GM18508 (cell line): ENCODE results near the gene DAB2IP.
"Not testable (repeated sequence)": the region's sequence is repeated elsewhere in the genome, so short reads cannot be mapped to it uniquely, and the experiment has no call there.

ENCODE experiments used
- ATAC-seq: cut with Tn5 transposase; IDR thresholded peaks from one replicate; pipeline ENCODE4 v1.9.1; 2021; ENCODE audit warnings: moderate number of reproducible peaks; ENCODE audit not compliant: insufficient read depth, unreplicated experiment

DAB2IP gene

DNA sequence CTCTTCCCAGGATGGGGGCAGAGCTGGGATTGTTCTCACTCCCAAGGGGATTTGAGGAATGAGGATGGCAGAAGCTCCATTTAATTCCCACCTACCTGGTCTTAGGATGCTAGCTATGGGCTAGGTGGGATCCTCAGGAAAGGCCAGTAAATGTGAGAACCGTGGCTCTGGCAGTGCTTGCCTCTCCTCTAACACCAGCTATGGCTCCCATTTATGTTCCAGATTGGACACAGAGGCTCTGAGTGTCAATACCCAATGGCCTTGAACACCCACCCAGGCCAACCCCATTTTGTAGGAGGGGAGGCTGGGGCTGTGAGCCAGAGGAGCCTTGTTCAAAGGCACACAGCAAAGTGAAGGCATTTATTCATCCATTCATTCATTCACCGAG lies 10.2 kb upstream of the DAB2IP start:
- no peak for ATAC-seq

GRCh38 chr9:121642758-121643157 lies 8.7 kb upstream of the DAB2IP start:
- ATAC-seq = no peak

DNA sequence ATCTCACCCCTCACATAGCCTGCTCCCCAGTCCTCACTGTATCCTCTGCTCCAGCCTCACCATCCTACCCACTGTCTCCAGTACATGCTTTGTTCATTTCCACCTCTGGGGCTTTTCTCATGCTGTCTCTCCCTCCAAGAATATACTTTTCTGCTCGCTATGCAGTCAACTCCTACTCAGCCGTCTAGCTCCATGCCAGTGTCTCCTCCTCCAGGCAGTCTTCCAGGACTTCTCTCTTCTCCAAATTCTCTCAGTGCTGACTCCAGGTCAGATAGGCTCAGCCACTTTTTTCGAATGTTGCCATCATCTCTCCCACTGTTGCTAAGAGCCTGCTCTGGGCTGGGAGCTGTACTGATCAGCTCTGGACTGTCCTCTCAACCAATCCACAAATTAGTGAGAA lies 8.0 kb upstream of the DAB2IP start:
- no peak for ATAC-seq

DNA sequence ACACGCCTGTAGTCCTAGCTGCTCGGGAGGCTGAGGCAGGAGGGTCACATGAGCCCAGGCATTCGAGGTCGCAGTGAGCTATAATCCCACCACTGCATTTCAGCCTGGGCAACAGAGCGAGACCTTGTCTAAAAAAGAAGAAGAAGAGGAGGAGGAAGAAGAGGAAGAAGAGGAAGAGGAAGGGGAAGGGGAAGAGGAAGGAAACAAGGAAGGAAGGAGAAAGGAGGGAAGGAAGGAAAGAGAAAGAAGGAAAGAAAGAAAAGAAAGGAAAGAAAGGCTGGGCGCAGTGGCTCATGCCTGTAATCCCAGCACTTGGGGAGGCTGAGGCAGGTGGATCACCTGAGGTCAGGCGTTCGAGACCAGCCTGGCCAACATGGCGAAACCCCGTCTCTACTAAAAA lies 7.4 kb upstream of the DAB2IP start:
- ATAC-seq = not testable (repeated sequence)

- ATAC-seq = no peak
Measured at GRCh38 chr9:121645003-121645402, 6.4 kb upstream of the DAB2IP start.

- ATAC-seq = no peak
Measured at GRCh38 chr9:121645853-121646807, 5.3 kb upstream of the DAB2IP start.

DNA sequence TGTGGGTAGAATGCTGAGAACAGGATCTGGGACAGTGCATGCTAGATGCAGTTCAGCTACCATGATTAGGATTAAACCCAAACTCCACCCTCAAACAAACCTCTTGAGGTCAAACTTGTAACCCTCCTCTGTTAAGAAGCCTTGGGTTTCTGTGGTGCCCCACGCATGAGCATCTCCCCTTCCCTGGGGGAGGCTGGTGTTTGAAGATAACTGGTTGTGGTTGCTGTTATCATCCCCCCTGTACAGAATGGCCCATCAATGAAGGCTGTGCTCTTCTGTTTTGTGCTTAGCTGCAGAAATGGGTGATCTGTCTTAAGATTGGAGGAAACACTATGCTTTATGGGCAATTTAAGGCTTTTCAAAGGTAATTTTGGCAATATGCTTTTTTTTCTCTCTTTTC lies 4.4 kb upstream of the DAB2IP start:
- ATAC-seq = no peak

DNA sequence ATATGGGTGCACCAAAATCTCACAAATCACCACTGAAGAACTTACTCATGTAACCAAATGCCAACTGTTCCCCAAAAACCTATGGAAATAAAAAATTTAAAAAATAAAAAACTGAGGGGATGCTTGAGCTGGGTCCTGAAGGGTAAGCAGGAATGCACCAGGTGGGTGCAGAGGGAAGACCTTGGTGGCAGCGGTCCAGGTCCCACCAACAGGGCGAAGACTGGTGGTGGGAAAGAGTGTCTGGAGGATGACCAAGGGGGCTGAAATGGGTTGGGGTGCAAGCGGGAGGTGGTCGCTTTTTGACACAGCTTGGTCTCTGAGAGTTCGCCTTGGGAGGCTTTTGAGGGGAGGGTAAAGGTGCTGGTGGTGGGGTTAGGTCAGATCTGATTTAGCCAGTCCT lies 3.3 kb upstream of the DAB2IP start:
- no peak for ATAC-seq

DNA sequence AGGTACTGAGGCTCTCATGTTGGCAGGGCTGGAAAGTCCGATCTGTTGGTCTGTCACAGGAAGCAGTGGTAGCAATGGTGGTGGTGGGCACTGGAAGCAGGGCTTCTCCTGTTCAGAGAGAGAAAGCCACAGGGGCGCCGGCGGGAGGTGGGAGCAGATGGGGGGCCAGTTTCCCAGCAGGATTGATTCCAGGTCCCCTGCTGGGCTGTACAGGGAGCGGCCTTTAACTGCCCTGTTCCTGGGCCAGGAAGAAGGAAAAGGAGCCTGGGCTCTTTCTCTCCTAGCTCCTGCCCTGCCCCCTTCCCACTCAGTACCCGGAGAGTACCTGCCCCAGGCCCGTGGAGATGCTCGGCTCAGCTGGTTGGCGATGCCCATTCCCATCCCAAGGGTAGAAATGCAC lies 2.6 kb upstream of the DAB2IP start:
- no peak for ATAC-seq

DNA sequence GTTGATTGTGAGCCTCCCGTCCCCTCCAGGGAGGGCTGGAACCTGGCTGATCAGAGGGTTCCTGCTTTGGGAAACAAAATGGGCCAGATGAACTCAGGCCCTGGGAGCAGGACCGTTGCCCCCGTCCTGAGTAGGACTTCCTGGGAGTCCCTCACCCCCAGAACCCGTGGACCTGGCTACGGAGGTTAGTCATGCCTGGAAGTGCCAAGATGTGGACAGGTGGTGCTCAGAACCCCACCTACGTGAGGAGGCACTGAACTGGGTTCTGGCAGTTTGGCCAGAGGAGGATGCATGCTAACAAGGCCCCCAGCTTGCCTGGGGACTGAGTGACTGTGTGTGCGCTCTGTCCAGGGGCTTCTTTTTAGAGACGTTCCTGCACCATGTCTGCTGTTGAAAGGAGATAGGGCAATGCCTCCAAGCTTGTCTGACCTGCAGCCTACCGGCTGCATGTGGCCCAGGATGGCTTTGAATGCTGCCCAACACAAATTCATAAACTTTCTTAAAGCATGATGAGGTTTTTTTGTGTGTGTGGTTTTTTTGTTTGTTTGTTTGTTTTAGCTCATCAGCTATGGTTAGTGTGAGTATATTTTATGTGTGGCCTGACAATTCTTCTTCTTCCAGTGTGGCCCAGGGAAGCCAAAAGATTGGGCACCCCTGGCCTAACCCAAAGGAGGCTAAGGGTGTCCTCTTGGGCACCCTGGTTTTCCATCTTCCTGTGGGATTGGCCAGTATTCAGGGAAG lies 1.8 kb upstream of the DAB2IP start:
- no peak for ATAC-seq

DNA sequence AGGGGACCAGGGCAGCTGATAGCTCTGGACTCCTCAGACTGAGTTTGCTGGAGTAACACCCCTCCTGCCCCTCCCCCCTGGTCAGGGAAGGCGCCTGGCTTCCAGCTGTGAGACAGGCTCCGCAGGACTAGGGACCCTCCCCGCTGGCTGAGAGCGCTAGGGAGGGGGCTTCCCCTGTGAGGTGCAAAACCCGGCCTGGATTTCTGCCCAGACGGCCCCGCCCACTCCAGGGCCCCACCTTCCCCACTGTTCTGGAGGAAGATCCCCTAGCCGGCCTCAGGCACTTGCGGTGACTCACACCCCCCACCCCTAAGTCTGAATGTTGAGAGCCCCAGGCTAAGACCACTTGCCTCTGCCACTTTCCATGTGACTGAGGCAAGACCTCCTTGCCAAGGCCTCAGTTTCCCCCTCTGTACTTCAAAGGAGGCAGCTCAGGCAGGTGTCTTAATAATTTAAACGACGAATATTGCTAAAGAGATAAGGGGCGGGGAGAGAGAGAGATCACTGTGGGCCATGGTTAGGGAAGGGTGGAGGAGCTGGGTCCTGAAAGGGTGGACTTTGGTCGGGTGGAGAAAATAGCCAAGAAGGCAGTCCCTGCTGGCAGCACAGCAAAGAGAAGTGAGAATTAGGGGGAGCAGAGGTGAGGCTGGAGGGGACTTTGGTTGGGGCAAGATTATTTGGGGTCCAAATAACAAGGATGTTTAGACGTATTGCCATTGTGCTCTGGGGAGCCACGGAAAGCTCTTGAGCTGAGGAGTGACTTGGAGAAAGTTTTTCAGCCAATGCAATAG lies 1.0 kb upstream of the DAB2IP start:
- no peak for ATAC-seq

- no peak for ATAC-seq
Measured at GRCh38 chr9:121651008-121651294, 483 bp upstream of the DAB2IP start.

DNA sequence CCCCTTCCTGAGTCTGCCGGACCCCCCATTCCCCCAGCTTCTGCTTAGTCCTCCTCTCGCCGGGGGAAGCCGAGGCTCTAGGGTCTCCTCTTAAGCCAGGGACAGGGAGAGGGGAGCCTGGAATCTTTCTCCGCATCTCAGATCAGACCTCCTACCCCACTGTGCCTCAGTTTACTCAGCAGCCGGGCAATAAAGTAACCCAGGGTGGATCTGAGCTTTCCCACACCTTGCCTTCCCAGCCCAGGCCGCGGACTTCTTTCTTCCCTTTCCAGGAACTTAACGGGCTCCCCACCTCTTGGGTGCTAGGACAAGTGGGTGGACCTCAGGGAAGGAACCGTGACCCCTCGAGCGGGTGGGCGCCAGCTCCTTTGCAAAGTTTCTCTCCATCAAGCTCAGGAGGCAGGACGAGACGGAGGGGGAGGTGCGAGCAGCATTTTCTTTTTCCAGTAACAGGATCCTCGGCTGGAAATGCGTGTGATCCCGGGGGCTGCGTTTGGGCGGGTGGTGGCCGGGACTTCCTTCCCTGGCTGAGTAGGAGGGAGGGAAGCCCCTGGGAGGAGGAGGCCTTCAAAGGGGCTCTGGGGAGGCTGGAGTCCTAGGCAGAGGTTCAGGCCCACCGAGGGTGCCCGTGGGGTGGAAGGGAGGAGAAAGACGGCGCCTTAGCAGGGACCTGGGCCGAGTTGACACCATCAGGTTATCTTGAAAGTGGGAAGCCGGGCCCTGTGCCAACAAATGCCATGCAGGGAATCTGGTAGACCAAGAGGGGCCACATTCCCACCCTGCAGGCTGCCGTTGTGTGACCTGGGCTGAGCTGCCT lies 795 bp downstream of the DAB2IP start:
- no peak for ATAC-seq

GRCh38 chr9:121652838-121653231 lies 1.4 kb downstream of the DAB2IP start:
- no peak for ATAC-seq

- no peak for ATAC-seq
Measured at GRCh38 chr9:121654499-121655140, 3.2 kb downstream of the DAB2IP start.

GRCh38 chr9:121655231-121655755 lies 3.9 kb downstream of the DAB2IP start:
- ATAC-seq = no peak

DNA sequence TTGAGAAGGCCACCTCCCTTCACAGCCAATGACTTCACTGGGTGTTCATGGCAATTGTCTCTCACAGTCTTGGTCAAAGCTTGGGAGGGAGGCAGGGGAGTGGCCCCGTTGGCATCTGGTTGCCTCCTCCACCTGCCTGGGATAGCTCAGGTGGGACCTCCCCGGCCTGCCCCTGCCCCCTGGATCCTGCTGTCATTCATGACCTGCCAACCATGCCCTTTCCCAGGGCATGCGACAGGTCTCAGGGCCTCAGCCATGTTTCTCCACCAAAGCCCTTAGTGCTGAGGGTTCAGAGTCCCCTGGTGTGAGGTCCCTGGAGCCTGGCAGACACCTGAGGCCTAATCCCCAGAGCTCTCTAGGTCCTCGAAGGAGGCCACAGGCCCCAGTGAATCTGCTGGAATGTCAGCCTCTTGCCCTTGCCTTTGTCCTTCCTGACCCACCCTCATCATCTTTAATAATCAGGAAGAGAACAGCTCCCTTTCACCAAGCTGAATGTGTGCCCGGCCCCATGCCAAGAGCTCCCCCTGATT lies 5.6 kb downstream of the DAB2IP start:
- ATAC-seq = no peak

DNA sequence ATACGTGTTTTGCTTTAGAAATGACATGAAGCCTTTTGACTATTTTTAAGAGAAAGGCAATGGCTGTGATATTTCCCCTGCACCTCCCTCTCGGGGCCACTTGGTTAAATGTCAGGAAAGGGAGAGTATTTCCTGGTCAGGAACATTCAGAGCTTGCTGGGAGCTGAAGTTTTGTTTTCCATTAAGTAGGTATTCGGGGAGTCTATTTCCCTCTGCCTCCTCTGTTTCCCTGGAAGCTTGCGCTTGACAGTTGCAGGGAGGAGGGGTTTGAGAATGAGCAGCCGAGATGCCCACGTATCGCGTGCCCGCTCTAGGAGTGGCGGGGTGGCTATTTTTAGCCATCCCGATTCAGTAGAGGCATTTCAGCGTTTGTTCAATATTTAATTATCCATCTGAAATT lies 6.7 kb downstream of the DAB2IP start:
- ATAC-seq = no peak

DNA sequence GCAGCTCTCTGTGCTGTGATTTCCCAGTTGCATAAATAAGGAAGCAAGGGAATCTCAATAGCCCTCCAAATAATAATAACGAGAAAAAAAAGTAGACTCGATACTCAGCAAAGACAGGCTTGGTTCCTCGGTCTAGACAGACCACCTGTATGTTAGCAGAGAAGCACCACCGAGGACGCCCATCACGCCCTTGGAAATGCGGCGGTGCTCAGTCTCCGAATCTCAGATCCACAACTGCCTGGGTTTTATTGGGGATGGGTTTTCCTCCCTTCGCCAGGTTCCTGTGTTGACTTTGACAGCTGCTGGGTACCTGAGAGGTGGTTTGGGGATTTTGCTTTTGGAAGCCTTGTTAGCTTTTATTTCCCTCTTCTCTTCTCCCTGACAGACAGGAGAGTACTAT lies 7.2 kb downstream of the DAB2IP start:
- ATAC-seq = no peak
